Peyer's patch (tissue), 4 donors: ENCODE results near the gene LINGO3. TPM values are rescaled to one million over a fixed set of nuclear protein-coding genes. Genes with fewer than 3 reads are reported as not detected.
A peak's percentile ranks its signal among the peaks of the same experiment; 100 is the strongest.

ENCODE experiments used
- DNase-seq, 3 donors: peaks; one replicate each; pipeline ENCODE4 v3.0.0-alpha.2; 2017 to 2019
- H3K27ac ChIP-seq, 4 donors: fragments of 200-600 bp; sonication (generic); one replicate each; pipeline ENCODE4 v1.5.1; 2016 to 2019
- H3K27me3 ChIP-seq, 2 donors: fragments of 200-600 bp; sonication (generic); one replicate each; pipeline ENCODE4 v1.5.1; 2019
- H3K36me3 ChIP-seq, 3 donors: fragments of 200-600 bp; sonication (generic); one replicate each; pipeline ENCODE4 v1.5.1; 2016 to 2019
- H3K4me1 ChIP-seq, 4 donors: fragments of 200-600 bp; sonication (generic); one replicate each; pipeline ENCODE4 v1.5.1; 2016 to 2019
- H3K4me3 ChIP-seq, 4 donors: fragments of 200-600 bp; sonication (generic); 1 replicate in 3 of 4; 2 replicates in 1 of 4; pipeline ENCODE4 v1.5.1; 2016 to 2019; ENCODE audit warnings: mild to moderate bottlenecking in 1 of 4
- H3K9me3 ChIP-seq, 4 donors: fragments of 200-600 bp; sonication (generic); one replicate each; pipeline ENCODE4 v1.5.1; 2016 to 2019; ENCODE audit warnings: mild to moderate bottlenecking in 1 of 4
- CTCF ChIP-seq, 6 experiments: fragments of 450-650 bp in 4 of 6; fragments of 200-600 bp in 2 of 6; sonication (generic) in 1 of 6; IDR thresholded peaks; one replicate each; pipeline ENCODE4 v1.5.1; 2017 to 2019; ENCODE audit warnings: antibody characterized with exemption in 6 of 6, mild to moderate bottlenecking in 3 of 6, moderate library complexity in 1 of 6
- POLR2A ChIP-seq, 2 donors: fragments of 450-650 bp; IDR thresholded peaks; one replicate each; pipeline ENCODE4 v1.5.1; 2017; ENCODE audit warnings: antibody characterized with exemption in 2 of 2, mild to moderate bottlenecking in 2 of 2, moderate library complexity in 2 of 2
- total RNA-seq, 4 donors: library from RNA; depleted of rRNA; stranded (reverse); fragments of >200 nt; gene quantifications; one replicate each; pipeline ENCODE4 v1.1.0, GENCODE V29; 2016

The LINGO3 gene
- total RNA-seq, 4 donors from 2014 or later = 0.54 to 5.0 TPM; not detected in 2

GRCh38 chr19:2345794-2346663 is 38.1 kb upstream of the LINGO3 start:
- Histone ChIP-seq H3K4me1 (peaks cover 0 to 13% (median 0%) of the 10 kb centered on the region in 4 donors), H3K9me3 (no peaks in the 10 kb centered on the region), H3K27ac (no peak overlapping the region), H3K36me3 (peaks cover 0 to 45% (median 0%) of the 10 kb centered on the region in 3 donors), H3K4me3 (no peak overlapping the region), H3K27me3 (no peaks in the 10 kb centered on the region)
- no peak for TF ChIP-seq POLR2A (IDR thresholded peaks at IDR 0.05)
- TF ChIP-seq CTCF (IDR thresholded peaks at IDR 0.05) = no peak
- peak in 2 of 3 donors; percentile 78 to 85 for DNase-seq

GRCh38 chr19:2345076-2345475 is 37.1 kb upstream of the LINGO3 start:
- no peak overlapping the region for H3K4me3 ChIP-seq
- no peak for DNase-seq
- TF ChIP-seq POLR2A (IDR thresholded peaks at IDR 0.05) = no peak
- no peak for TF ChIP-seq CTCF (IDR thresholded peaks at IDR 0.05)
- H3K27me3 ChIP-seq = no peaks in the 10 kb centered on the region
- peaks cover 0 to 13% (median 0%) of the 10 kb centered on the region in 4 donors for H3K4me1 ChIP-seq
- no peak overlapping the region for H3K27ac ChIP-seq
- peaks cover 0 to 45% (median 0%) of the 10 kb centered on the region in 3 donors for H3K36me3 ChIP-seq
- H3K9me3 ChIP-seq = no peaks in the 10 kb centered on the region

GRCh38 chr19:2344381-2344870 is 36.5 kb upstream of the LINGO3 start:
- Histone ChIP-seq H3K9me3 (no peaks in the 10 kb centered on the region), H3K27ac (no peak overlapping the region), H3K4me1 (peaks cover 0 to 13% (median 0%) of the 10 kb centered on the region in 4 donors), H3K4me3 (no peak overlapping the region), H3K27me3 (no peaks in the 10 kb centered on the region), H3K36me3 (peaks cover 0 to 51% (median 0%) of the 10 kb centered on the region in 3 donors)
- no peak for TF ChIP-seq POLR2A (IDR thresholded peaks at IDR 0.05)
- no peak for TF ChIP-seq CTCF (IDR thresholded peaks at IDR 0.05)
- no peak for DNase-seq

- no peaks in the 10 kb centered on the region for H3K9me3 ChIP-seq
- peaks cover 0 to 13% (median 0%) of the 10 kb centered on the region in 4 donors for H3K4me1 ChIP-seq
- H3K27ac ChIP-seq = no peak overlapping the region
- H3K4me3 ChIP-seq = no peak overlapping the region
- DNase-seq = no peak
- no peak for TF ChIP-seq CTCF (IDR thresholded peaks at IDR 0.05)
- TF ChIP-seq POLR2A (IDR thresholded peaks at IDR 0.05) = no peak
- peaks cover 0 to 57% (median 0%) of the 10 kb centered on the region in 3 donors for H3K36me3 ChIP-seq
- H3K27me3 ChIP-seq = no peaks in the 10 kb centered on the region
Observed at GRCh38 chr19:2343289-2343982, 35.5 kb upstream of the LINGO3 start.

- no peak for DNase-seq
- Histone ChIP-seq H3K4me3 (no peak overlapping the region), H3K27ac (no peak overlapping the region), H3K4me1 (peaks cover 0 to 13% (median 0%) of the 10 kb centered on the region in 4 donors), H3K9me3 (no peaks in the 10 kb centered on the region), H3K27me3 (no peaks in the 10 kb centered on the region), H3K36me3 (peaks cover 0 to 59% (median 0%) of the 10 kb centered on the region in 3 donors)
- TF ChIP-seq CTCF (IDR thresholded peaks at IDR 0.05) (no peak), POLR2A (IDR thresholded peaks at IDR 0.05) (no peak)
Observed at GRCh38 chr19:2342656-2343288, 34.8 kb upstream of the LINGO3 start.
